GM21447 (cell line): ENCODE data around the gene LMO1.

Experiments used
- ATAC-seq: cut with Tn5 transposase; IDR thresholded peaks from one replicate; pipeline ENCODE4 v1.9.1; 2021; ENCODE audit not compliant: unreplicated experiment

The LMO1 gene

GRCh38 chr11:8263769-8264410 is at the start of gene LMO1:
TSS of gene LMO1 (minus strand) at chr11:8263878. CDS start at chr11:8263362, 516 bp downstream.
- ATAC-seq: peak; percentile 56

- no peak for ATAC-seq
These were observed 49.3 kb upstream of the LMO1 start for GRCh38 chr11:8312986-8313385.

DNA sequence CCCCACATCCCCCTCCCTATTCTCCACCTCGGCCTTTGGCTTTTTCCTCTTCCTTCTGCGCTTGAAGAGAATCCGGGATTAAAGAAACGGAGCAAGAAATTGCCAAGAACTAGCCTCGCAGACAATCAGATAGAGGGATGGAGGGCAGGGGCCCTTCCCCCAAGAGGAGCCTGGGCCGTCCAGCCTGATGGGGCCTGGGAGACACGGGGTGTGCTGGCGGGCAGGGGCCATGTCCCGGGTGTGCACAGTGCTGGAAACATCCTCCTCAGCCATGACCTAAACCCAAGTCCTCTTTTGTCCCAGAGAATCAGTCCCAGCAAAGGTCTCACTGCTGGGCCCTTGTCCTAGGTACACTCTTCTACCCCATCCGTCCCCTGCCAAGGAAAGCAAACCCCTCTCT is 47.7 kb upstream of the LMO1 start:
- no peak for ATAC-seq

- ATAC-seq: no peak
These were observed 47.1 kb upstream of the LMO1 start for GRCh38 chr11:8310743-8311298.

GRCh38 chr11:8309862-8310261 is 46.2 kb upstream of the LMO1 start:
- no peak for ATAC-seq

DNA sequence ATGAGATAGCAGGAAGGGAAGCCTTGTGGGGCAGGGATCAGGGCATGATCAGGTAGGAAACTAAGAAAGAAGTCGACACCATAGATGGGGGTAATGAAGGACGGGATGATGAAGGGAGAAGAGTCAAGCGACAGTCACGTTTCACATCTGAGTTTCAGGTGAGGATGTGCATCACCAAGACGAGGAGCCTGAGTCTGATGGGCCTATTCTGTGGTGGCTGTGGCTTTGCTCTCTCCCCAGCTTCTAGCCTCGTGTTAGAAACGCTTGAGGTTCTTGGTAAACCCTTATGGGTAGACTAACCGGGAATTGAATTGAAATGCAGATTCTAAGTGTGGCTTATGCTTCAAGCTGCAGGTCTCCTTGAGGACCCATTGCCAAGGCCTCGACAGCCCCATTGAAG is 45.6 kb upstream of the LMO1 start:
- no peak for ATAC-seq

- no peak for ATAC-seq
These were observed 43.9 kb upstream of the LMO1 start for GRCh38 chr11:8307601-8308000.

GRCh38 chr11:8301622-8302021 is 37.9 kb upstream of the LMO1 start:
- ATAC-seq: no peak

- ATAC-seq: no peak
These were observed 35.4 kb upstream of the LMO1 start for GRCh38 chr11:8298801-8299786.

DNA sequence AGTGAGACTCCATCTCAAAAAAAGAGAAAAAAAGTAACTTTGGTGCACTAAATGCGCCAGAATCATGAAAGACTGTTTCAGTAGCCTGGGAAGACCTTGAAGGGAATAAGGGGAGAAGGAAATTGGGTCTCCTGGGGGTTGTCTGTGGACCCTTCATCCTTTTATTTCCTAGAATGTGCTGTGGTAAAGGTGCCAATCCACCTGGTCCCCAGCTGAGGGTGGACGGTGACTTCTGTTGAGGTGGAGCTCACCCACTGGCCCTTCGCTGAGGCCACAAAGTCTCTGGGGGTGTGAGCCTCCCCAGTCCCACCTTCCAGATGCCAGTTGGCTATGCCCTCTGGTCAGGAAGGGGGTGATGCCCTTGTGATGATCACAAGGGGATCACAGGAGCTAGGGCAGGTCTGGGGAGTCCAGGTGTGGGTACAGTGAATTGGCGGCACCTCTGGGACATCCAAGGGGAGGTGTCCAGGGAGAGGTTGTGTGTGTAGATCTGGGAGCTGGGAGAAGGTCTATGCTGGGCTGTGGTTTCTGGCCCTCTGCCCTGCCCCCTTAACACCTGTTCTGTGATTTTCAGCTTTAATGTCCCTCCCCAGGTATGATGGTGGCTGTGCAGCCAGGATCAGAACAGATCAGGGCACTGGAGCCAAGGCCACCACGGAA is 34.2 kb upstream of the LMO1 start:
- no peak for ATAC-seq

DNA sequence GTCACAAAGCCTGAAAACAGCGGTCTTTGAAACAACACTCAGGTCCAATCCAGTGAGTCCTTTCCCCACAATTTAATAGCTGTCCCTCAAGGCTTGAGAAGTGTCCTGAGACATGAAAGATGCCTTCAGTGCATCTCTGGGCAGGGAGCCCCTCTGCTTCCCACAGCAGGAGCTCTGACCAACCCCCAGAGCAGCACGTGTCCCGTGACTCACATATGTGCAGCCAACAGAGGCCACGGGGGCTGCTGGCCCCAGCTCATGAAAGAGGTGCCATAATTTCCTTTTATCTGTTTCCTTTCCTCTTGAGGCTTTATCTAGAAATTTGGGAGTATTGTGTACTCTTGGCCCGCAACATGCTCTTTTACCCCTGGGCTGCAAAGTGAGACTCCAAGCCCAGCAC is 33.2 kb upstream of the LMO1 start:
- ATAC-seq: no peak

- ATAC-seq: no peak
These were observed 32.5 kb upstream of the LMO1 start for GRCh38 chr11:8296038-8296649.

DNA sequence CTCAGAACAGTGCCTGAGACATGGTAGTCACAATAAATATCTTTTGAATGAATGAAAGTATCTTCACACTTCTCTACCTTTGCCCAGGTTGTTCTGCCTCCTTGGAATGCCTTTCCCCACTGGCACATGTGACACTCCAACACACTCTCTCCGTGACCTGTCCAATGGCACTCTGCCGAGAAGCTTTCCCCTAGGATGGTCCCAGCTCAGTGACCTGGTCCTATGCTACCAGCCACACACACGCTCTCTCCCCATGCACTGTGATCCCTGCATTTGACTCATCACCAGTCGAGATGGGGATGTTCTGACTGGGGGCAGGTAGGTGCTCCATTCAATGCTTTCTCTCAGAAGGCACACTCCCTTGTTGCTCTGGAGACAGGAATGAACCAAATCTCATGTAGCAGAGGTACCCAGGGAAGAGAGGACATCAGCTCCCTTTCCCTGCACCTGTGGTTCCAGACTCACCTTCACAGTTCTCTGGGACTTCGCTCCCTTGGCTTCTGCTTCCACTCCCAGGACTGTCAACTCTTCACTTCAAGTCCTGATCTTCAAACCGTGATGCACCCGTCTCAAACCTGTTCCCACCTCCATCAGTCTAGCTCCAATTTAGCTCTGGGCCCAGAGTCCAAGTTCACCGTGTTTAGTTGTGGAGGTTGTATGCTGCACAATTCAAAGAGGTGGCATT is 30.7 kb upstream of the LMO1 start:
- ATAC-seq: no peak

GRCh38 chr11:8293171-8293570 is 29.5 kb upstream of the LMO1 start:
- ATAC-seq: no peak

- ATAC-seq: no peak
These were observed 28.7 kb upstream of the LMO1 start for GRCh38 chr11:8292351-8292750.

DNA sequence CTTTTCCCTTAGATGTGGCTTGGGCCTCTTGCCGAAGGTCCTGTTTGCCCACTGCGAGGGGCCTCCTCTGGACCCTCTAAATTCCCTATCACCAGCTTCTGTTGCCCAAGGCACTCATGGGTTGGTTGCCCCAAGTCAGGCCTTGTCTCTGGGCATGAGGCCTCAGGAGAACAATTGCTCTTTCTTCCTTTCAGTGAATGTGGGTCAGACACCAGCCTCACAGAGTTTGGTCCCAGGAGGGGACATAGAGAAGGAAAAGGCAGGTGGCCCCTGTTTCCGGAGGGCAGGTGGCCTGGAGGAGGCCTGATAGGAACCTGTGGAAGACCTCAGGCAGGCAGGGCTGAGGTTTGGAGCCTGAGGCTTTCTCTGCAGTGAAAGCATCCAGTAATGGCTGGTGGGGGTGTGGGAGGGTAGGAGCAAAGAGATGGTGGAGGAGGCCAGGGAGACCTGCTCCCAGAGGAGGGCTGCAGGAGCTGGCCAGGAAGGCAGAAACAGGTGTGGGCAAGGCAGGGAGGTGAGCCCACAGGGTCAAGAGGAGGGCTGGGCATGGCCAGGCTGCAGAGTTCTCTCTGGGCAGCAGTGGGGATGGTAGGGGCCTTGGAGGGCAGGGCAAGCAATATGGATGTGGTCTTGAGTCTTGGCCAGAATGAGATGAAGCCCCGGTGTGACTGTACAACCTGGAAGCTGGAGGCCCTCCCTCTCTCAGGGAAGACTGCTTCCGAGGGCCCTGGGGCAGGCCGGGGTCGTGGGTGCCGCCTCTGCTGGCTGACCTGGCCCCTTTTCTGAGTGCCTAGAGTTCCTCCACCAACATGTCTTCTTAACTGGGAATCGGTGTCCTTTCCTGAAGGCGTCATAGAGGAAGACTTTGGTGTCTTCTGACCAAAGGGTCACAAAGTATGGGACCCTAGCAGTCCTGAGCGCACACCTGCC is 28.0 kb upstream of the LMO1 start:
- ATAC-seq: no peak

DNA sequence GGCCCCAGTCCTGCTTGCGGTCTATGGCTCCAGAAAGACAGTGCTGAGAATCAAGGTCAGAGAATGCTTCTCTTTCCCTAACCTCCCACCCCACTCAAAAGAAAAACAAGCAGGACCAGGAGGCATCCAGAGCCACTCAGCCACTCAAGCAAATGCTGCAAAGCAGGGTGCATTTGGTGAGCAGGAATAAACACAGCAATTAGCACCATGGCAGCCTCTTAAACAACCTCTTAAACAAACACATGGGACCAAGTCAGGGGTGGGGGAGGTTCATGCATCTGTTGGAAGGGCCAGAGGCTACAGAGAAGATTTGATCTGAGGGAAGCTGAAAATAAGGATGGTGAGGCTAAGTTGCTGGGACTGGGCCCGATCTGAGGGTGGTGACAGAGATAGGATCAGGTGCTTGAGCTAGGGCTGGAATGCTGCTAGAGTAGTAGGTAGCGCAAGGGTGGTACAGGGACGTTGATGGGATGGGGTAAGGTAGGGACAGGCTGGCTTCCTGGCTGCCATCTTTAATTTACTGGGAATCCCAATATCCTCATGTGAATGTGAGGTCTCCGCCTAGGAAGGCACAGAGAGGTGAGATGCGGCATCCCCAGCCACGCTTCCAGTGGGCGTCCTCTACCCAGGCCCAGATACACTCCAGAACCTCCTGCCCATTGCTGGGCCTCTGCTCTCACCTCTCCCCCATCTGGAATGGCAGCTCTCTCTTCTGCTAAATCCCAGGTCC is 26.6 kb upstream of the LMO1 start:
- no peak for ATAC-seq

GRCh38 chr11:8289492-8289918 is 25.8 kb upstream of the LMO1 start:
- no peak for ATAC-seq
